ENCODE data around the gene TBC1D22A.
"Not testable (repeated sequence)": the region's sequence is repeated elsewhere in the genome, so short reads cannot be mapped to it uniquely, and the experiment has no call there.

Gene TBC1D22A

DNA sequence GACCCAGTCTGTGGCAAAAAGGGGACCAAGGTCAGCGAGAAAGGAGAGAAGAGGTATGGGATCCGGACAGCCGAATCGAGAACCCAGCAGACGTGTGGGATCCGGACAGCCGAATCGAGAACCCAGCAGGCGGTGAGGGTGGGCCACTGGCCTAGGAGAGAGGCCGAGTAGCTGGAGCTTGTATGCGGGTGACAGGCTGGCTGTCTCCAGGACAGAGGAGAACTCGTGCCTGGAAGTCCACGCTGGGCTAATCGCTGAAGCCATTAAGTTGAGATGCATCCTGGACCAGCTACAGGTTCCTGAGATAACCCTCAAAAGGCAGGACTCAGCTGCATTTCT lies 30.4 kb upstream of the TBC1D22A start:
- TF ChIP-seq, protein P1, sequence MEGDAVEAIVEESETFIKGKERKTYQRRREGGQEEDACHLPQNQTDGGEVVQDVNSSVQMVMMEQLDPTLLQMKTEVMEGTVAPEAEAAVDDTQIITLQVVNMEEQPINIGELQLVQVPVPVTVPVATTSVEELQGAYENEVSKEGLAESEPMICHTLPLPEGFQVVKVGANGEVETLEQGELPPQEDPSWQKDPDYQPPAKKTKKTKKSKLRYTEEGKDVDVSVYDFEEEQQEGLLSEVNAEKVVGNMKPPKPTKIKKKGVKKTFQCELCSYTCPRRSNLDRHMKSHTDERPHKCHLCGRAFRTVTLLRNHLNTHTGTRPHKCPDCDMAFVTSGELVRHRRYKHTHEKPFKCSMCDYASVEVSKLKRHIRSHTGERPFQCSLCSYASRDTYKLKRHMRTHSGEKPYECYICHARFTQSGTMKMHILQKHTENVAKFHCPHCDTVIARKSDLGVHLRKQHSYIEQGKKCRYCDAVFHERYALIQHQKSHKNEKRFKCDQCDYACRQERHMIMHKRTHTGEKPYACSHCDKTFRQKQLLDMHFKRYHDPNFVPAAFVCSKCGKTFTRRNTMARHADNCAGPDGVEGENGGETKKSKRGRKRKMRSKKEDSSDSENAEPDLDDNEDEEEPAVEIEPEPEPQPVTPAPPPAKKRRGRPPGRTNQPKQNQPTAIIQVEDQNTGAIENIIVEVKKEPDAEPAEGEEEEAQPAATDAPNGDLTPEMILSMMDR (IDR thresholded peaks at IDR 0.05; ENCODE audit: low read length, missing control alignments): no peak
- H3K4me3 ChIP-seq (replicated peaks; ENCODE audit: low read depth, low read length): no peak overlapping the region
- no peak for DNase-seq (ENCODE audit: low read depth)

DNA sequence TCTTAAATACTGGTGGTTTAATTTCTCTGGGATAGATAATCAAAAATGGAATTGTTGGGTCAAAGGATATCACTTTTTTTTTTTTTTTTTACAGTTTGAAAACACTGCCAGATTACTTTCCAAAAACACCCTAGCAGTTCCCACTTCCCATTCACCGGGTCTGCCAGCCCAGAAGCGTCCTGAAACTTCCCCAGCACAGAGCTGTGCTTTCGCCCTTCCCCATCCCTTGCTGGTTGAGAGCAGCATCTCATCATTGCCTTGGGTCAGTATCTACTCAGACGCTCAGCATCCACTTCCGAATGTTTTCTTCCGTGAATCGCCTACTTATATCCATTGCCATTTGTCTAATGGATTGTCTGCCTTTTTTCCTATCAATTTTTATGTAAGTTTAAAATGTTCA lies 29.9 kb upstream of the TBC1D22A start:
- no peak for DNase-seq (ENCODE audit: low read depth)
- TF ChIP-seq, protein P1 (IDR thresholded peaks at IDR 0.05; ENCODE audit: low read length, missing control alignments): no peak

DNA sequence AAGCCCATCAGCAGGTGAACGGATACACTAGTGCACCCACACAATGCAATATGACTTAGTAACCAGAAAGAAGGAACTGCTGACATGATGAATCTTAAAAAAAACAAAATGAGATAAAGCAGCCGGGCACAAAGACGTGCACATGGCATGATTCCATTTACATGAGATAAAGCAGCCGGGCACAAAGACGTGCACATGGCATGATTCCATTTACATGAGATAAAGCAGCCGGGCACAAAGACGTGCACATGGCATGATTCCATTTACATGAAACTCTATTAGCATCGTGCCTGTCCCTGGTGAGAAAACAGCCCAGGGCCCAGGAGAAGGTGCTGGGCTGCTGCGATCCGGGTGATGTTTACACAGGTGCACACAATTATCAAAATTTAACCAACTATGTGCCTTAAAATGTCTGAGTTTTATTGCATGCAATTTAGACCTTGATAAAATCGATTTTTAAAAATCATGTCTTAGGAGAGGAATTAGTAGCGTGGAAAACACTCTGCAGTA lies 28.2 kb upstream of the TBC1D22A start:
- DNase-seq (ENCODE audit: low read depth): peak; percentile 30
- not testable (repeated sequence) for H3K4me3 ChIP-seq (replicated peaks; ENCODE audit: low read depth, low read length)

More for the DNA sequence above, 29.9 kb upstream of the TBC1D22A start:
- no peak overlapping the region for H3K4me3 ChIP-seq (replicated peaks; ENCODE audit: low read depth, low read length)

DNA sequence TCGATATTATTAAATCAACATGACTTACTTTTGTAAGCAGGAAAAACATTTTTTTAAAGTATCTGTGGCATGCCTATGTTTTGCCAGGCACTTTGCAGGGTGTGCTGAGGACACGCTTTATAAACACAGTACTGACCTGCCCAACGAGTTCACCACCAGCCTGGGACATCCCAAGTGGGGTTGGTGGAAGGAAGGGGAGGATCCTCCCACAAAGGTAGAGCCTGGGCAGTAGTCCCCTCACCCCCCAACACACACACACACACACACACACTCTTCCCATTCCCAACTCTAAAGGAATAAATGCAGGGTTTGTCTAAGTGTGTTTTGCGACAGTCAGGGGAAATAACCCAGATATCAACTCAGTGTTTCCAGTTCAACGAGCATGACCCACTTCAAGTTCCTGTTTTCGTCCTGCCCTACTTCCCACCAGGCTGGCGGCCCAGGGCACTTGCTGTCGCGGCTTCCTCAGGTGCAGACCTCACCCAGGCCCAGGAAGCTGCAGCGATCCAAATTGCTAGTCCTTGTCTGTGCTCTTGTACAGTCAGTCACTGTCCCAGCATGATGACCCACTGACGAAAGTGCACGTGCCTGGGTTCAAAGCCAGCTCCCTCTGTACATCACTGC lies 27.5 kb upstream of the TBC1D22A start:
- no peak overlapping the region for H3K4me3 ChIP-seq (replicated peaks; ENCODE audit: low read depth, low read length)

DNA sequence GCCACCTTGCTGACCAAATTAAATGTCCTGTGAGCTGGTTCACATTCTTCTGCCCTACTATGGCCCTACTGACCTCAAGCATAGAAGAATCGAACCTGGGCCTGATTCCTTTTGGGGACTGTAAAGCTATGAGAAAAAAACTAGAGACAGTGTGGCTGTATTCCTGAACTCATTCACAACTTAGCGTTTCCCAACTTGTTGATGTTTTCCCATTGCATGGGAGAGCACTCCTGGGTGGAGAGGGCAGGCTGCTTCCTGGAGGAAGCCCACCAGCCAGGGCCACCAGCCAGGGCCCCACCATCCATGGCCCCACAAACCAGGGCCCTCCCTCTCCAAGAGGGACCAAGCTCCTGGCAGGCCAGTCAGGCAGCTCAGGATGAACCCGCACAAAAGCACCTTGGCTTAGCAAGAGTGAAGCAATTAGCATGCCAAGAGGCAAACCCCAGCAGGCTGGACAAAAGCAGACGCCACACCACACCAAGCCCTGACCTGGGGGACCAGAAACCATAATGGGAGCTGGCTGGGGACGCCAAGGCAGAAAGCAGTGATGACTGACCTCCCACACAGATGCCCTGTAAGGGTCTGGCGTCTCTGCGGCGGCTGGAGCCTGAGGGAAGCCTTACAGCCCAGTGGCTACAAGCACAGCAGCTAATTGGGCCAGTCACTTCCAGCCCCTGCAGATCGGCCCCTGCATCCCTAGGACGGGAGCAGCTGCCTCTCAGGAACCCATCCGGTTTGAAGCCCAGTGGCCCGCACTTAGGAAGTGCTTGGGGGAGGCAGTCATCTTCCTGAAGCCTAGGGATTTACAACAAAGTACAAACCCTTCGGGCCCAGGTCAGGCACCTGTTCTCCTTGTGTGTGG lies 26.5 kb upstream of the TBC1D22A start:
- DNase-seq (ENCODE audit: low read depth): peak; percentile 36
- TF ChIP-seq, protein P1 (IDR thresholded peaks at IDR 0.05; ENCODE audit: low read length, missing control alignments): no peak
- peak overlapping the region; percentile 74 for H3K4me3 ChIP-seq (replicated peaks; ENCODE audit: low read depth, low read length)

More for the DNA sequence above, 27.5 kb upstream of the TBC1D22A start:
- TF ChIP-seq, protein P1 (IDR thresholded peaks at IDR 0.05; ENCODE audit: low read length, missing control alignments): no peak
- no peak for DNase-seq (ENCODE audit: low read depth)

DNA sequence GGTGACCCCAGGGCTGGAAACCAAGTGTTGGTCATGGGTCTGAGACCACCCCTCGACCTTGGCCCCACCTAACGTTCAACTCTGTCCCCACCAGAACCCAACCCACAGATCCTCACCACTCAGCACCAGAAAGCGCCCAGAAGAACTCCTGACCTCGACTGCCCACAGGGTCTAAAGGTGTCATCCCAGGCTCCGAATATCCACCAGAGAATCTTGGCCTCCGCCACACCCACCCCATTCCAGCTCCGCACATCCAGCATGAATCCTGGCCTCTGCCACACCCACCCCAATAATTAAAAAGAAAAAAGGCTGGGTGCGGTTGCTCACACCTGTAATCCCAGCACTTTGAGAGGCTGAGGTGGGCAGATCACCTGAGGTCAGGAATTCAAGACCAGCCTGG lies 25.7 kb upstream of the TBC1D22A start:
- peak overlapping the region; percentile 74 for H3K4me3 ChIP-seq (replicated peaks; ENCODE audit: low read depth, low read length)
- TF ChIP-seq, protein P1 (IDR thresholded peaks at IDR 0.05; ENCODE audit: low read length, missing control alignments): no peak

DNA sequence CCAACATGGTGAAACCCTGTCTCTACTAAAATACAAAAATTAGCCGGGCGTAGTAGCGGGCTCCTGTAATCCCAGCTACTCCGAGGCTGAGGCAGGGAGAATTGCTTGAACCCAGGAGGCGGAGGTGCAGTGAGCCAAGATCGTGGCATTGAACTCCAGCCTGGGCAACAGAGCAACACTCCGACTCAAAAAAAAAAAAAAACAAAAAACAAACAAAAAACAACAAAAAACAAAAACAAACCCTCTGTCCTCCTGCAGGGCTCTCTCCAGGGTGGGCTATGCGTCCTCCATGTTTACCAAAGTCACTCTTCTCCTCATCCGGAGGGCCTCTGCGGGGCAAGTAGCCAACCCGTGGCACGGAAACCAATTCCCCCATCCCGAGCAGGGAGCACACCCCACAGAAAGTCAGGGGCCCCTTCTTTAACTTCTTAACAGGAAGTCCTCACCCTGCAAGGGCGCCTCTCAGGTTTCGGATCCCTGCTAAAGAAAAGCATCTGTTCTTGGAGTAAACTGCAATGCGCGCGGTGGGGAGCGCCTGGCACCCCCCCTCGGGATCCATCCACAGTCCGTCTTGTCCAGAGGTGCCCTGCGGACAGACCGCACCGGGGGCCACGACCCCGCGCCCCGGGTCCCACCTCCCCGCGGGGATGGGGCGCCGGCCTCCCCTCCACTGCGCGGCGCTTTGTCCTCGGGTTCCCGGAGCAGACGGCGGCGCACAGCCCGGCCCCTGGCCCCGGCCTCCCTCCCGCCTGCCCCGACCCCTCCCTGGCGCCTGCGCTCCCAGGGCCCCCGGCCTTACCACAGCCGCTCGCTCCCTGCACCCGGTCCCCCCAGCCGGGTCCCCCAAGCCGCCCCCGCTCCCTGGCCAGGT lies 25.1 kb upstream of the TBC1D22A start:
- TF ChIP-seq, protein P1 (IDR thresholded peaks at IDR 0.05; ENCODE audit: low read length, missing control alignments): no peak
- peak overlapping the region; percentile 74 for H3K4me3 ChIP-seq (replicated peaks; ENCODE audit: low read depth, low read length)
- peak; percentile 29 for DNase-seq (ENCODE audit: low read depth)

More for the DNA sequence above, 25.7 kb upstream of the TBC1D22A start:
- no peak for DNase-seq (ENCODE audit: low read depth)
